ENCODE data around the gene KIF1B. TPM values are rescaled to one million over a fixed set of nuclear protein-coding genes. Genes with fewer than 3 reads are reported as not detected.

Gene KIF1B
- polyA plus RNA-seq, 1 donor = 23.8 TPM

GRCh38 chr1:10178597-10179405 lies 31.6 kb upstream of the KIF1B start:
- 93% methylated on average over 3 of the region's 22 CpGs for WGBS (ENCODE audit: insufficient coverage, low lambda C conversion rate)
- Histone ChIP-seq H3K27ac (ENCODE audit: low read length) (no peak overlapping the region), H3K36me3 (ENCODE audit: control insufficient read depth, insufficient read depth, low read length) (peaks cover 41% of the 10 kb centered on the region), H3K4me1 (ENCODE audit: control insufficient read depth, insufficient read depth, low read length) (no peaks in the 10 kb centered on the region), H3K27me3 (ENCODE audit: control insufficient read depth, insufficient read depth, low read length) (no peaks in the 10 kb centered on the region), H3K4me3 (ENCODE audit: low read length) (no peak overlapping the region), H3K9me3 (ENCODE audit: control insufficient read depth, low read depth, low read length) (no peaks in the 10 kb centered on the region)
- DNase-seq = no peak

GRCh38 chr1:10179406-10180091 lies 30.8 kb upstream of the KIF1B start:
- DNase-seq = no peak
- Histone ChIP-seq H3K4me3 (ENCODE audit: low read length) (no peak overlapping the region), H3K4me1 (ENCODE audit: control insufficient read depth, insufficient read depth, low read length) (no peaks in the 10 kb centered on the region), H3K27me3 (ENCODE audit: control insufficient read depth, insufficient read depth, low read length) (no peaks in the 10 kb centered on the region), H3K9me3 (ENCODE audit: control insufficient read depth, low read depth, low read length) (no peaks in the 10 kb centered on the region), H3K27ac (ENCODE audit: low read length) (no peak overlapping the region), H3K36me3 (ENCODE audit: control insufficient read depth, insufficient read depth, low read length) (peaks cover 39% of the 10 kb centered on the region)
- 86% methylated on average over 1 of the region's 23 CpGs for WGBS (ENCODE audit: insufficient coverage, low lambda C conversion rate)

- WGBS (ENCODE audit: insufficient coverage, low lambda C conversion rate) = 95% methylated on average over 3 of the region's 7 CpGs
- Histone ChIP-seq H3K36me3 (ENCODE audit: control insufficient read depth, insufficient read depth, low read length) (peaks cover 32% of the 10 kb centered on the region), H3K4me1 (ENCODE audit: control insufficient read depth, insufficient read depth, low read length) (no peaks in the 10 kb centered on the region), H3K27me3 (ENCODE audit: control insufficient read depth, insufficient read depth, low read length) (no peaks in the 10 kb centered on the region), H3K9me3 (ENCODE audit: control insufficient read depth, low read depth, low read length) (no peaks in the 10 kb centered on the region), H3K4me3 (ENCODE audit: low read length) (no peak overlapping the region), H3K27ac (ENCODE audit: low read length) (no peak overlapping the region)
- no peak for DNase-seq
Measured at GRCh38 chr1:10181154-10181553, 29.2 kb upstream of the KIF1B start.

- H3K4me3 ChIP-seq (ENCODE audit: low read length) = no peak overlapping the region
- no peaks in the 10 kb centered on the region for H3K9me3 ChIP-seq (ENCODE audit: control insufficient read depth, low read depth, low read length)
- no peaks in the 10 kb centered on the region for H3K4me1 ChIP-seq (ENCODE audit: control insufficient read depth, insufficient read depth, low read length)
- H3K27me3 ChIP-seq (ENCODE audit: control insufficient read depth, insufficient read depth, low read length) = no peaks in the 10 kb centered on the region
- 90% methylated on average over 2 of the region's 2 CpGs for WGBS (ENCODE audit: insufficient coverage, low lambda C conversion rate)
- DNase-seq = no peak
- H3K27ac ChIP-seq (ENCODE audit: low read length) = no peak overlapping the region
- peaks cover 3% of the 10 kb centered on the region for H3K36me3 ChIP-seq (ENCODE audit: control insufficient read depth, insufficient read depth, low read length)
Measured at GRCh38 chr1:10185759-10186158, 24.6 kb upstream of the KIF1B start.

- H3K4me3 ChIP-seq (ENCODE audit: low read length) = no peak overlapping the region
- H3K9me3 ChIP-seq (ENCODE audit: control insufficient read depth, low read depth, low read length) = no peaks in the 10 kb centered on the region
- H3K36me3 ChIP-seq (ENCODE audit: control insufficient read depth, insufficient read depth, low read length) = no peaks in the 10 kb centered on the region
- DNase-seq = no peak
- no peaks in the 10 kb centered on the region for H3K27me3 ChIP-seq (ENCODE audit: control insufficient read depth, insufficient read depth, low read length)
- no peaks in the 10 kb centered on the region for H3K4me1 ChIP-seq (ENCODE audit: control insufficient read depth, insufficient read depth, low read length)
- no CpG with 5 or more reads among the region's 12 CpGs for WGBS (ENCODE audit: insufficient coverage, low lambda C conversion rate)
- no peak overlapping the region for H3K27ac ChIP-seq (ENCODE audit: low read length)
Measured at GRCh38 chr1:10186331-10187025, 23.9 kb upstream of the KIF1B start.

GRCh38 chr1:10187026-10187334 lies 23.4 kb upstream of the KIF1B start:
- WGBS (ENCODE audit: insufficient coverage, low lambda C conversion rate) = 100% methylated on average over 3 of the region's 4 CpGs
- no peaks in the 10 kb centered on the region for H3K36me3 ChIP-seq (ENCODE audit: control insufficient read depth, insufficient read depth, low read length)
- no peak overlapping the region for H3K4me3 ChIP-seq (ENCODE audit: low read length)
- no peaks in the 10 kb centered on the region for H3K27me3 ChIP-seq (ENCODE audit: control insufficient read depth, insufficient read depth, low read length)
- no peaks in the 10 kb centered on the region for H3K9me3 ChIP-seq (ENCODE audit: control insufficient read depth, low read depth, low read length)
- H3K4me1 ChIP-seq (ENCODE audit: control insufficient read depth, insufficient read depth, low read length) = no peaks in the 10 kb centered on the region
- no peak for DNase-seq
- H3K27ac ChIP-seq (ENCODE audit: low read length) = no peak overlapping the region

- Histone ChIP-seq H3K4me3 (ENCODE audit: low read length) (no peak overlapping the region), H3K27me3 (ENCODE audit: control insufficient read depth, insufficient read depth, low read length) (no peaks in the 10 kb centered on the region), H3K27ac (ENCODE audit: low read length) (no peak overlapping the region), H3K36me3 (ENCODE audit: control insufficient read depth, insufficient read depth, low read length) (no peaks in the 10 kb centered on the region), H3K4me1 (ENCODE audit: control insufficient read depth, insufficient read depth, low read length) (no peaks in the 10 kb centered on the region), H3K9me3 (ENCODE audit: control insufficient read depth, low read depth, low read length) (no peaks in the 10 kb centered on the region)
- DNase-seq = no peak
- no CpG with 5 or more reads among the region's 2 CpGs for WGBS (ENCODE audit: insufficient coverage, low lambda C conversion rate)
Measured at GRCh38 chr1:10188133-10188650, 22.2 kb upstream of the KIF1B start.

GRCh38 chr1:10189659-10190058 lies 20.7 kb upstream of the KIF1B start:
- H3K4me1 ChIP-seq (ENCODE audit: control insufficient read depth, insufficient read depth, low read length) = no peaks in the 10 kb centered on the region
- H3K36me3 ChIP-seq (ENCODE audit: control insufficient read depth, insufficient read depth, low read length) = no peaks in the 10 kb centered on the region
- no peaks in the 10 kb centered on the region for H3K27me3 ChIP-seq (ENCODE audit: control insufficient read depth, insufficient read depth, low read length)
- no peak overlapping the region for H3K4me3 ChIP-seq (ENCODE audit: low read length)
- H3K27ac ChIP-seq (ENCODE audit: low read length) = no peak overlapping the region
- no CpG with 5 or more reads among the region's 4 CpGs for WGBS (ENCODE audit: insufficient coverage, low lambda C conversion rate)
- no peaks in the 10 kb centered on the region for H3K9me3 ChIP-seq (ENCODE audit: control insufficient read depth, low read depth, low read length)
- no peak for DNase-seq

GRCh38 chr1:10192263-10192662 lies 18.1 kb upstream of the KIF1B start:
- Histone ChIP-seq H3K4me1 (ENCODE audit: control insufficient read depth, insufficient read depth, low read length) (no peaks in the 10 kb centered on the region), H3K27me3 (ENCODE audit: control insufficient read depth, insufficient read depth, low read length) (no peaks in the 10 kb centered on the region), H3K9me3 (ENCODE audit: control insufficient read depth, low read depth, low read length) (no peaks in the 10 kb centered on the region), H3K36me3 (ENCODE audit: control insufficient read depth, insufficient read depth, low read length) (no peaks in the 10 kb centered on the region), H3K27ac (ENCODE audit: low read length) (no peak overlapping the region), H3K4me3 (ENCODE audit: low read length) (no peak overlapping the region)
- no CpG with 5 or more reads among the region's 5 CpGs for WGBS (ENCODE audit: insufficient coverage, low lambda C conversion rate)
- no peak for DNase-seq

- Histone ChIP-seq H3K27ac (ENCODE audit: low read length) (no peak overlapping the region), H3K4me3 (ENCODE audit: low read length) (no peak overlapping the region), H3K27me3 (ENCODE audit: control insufficient read depth, insufficient read depth, low read length) (no peaks in the 10 kb centered on the region), H3K36me3 (ENCODE audit: control insufficient read depth, insufficient read depth, low read length) (no peaks in the 10 kb centered on the region), H3K9me3 (ENCODE audit: control insufficient read depth, low read depth, low read length) (no peaks in the 10 kb centered on the region), H3K4me1 (ENCODE audit: control insufficient read depth, insufficient read depth, low read length) (no peaks in the 10 kb centered on the region)
- no CpG with 5 or more reads among the region's 6 CpGs for WGBS (ENCODE audit: insufficient coverage, low lambda C conversion rate)
- DNase-seq = no peak
Measured at GRCh38 chr1:10193288-10193687, 17.1 kb upstream of the KIF1B start.

Measured in large intestine (tissue), 3 donors.